DOHH2 (cell line): ENCODE results near the gene DLGAP1.
"Not testable (repeated sequence)": the region's sequence is repeated elsewhere in the genome, so short reads cannot be mapped to it uniquely, and the experiment has no call there.

Source experiments
- H3F3A ChIP-seq: fragments of 200-600 bp; sonication (generic), shearing (Covaris generic); 2 replicates; pipeline ENCODE4 v1.6.0; 2016; ENCODE audit warnings: antibody characterized with exemption, mild to moderate bottlenecking; ENCODE audit not compliant: control insufficient read depth, insufficient read depth
- H3K27ac ChIP-seq: fragments of 200-600 bp; sonication (generic); 2 replicates; pipeline ENCODE4 v1.5.1; 2014; ENCODE audit warnings: low read depth, mild to moderate bottlenecking, low read length, moderate library complexity
- H3K27me3 ChIP-seq: fragments of 200-600 bp; sonication (generic); 2 replicates; pipeline ENCODE4 v1.6.1; 2014; ENCODE audit warnings: mild to moderate bottlenecking, low read length, mixed read lengths; ENCODE audit not compliant: control insufficient read depth
- H3K36me3 ChIP-seq: fragments of 200-600 bp; sonication (generic); 2 replicates; pipeline ENCODE4 v1.6.1; 2014; ENCODE audit warnings: mild to moderate bottlenecking, low read length, moderate library complexity, mixed read lengths; ENCODE audit not compliant: control insufficient read depth
- H3K4me1 ChIP-seq: fragments of 200-600 bp; sonication (generic); 2 replicates; pipeline ENCODE4 v1.6.1; 2014; ENCODE audit warnings: mild to moderate bottlenecking, low read length, mixed read lengths; ENCODE audit not compliant: control insufficient read depth
- H3K4me2 ChIP-seq: fragments of 200-600 bp; sonication (generic); 2 replicates; pipeline ENCODE4 v1.6.0; 2014; ENCODE audit warnings: mild to moderate bottlenecking, low read length, moderate library complexity
- H3K4me3 ChIP-seq: fragments of 200-600 bp; sonication (generic); 2 replicates; pipeline ENCODE4 v1.5.1; 2014; ENCODE audit warnings: mild to moderate bottlenecking, low read length, mixed read lengths
- H3K79me2 ChIP-seq: fragments of 200-600 bp; sonication (generic); 2 replicates; pipeline ENCODE4 v1.6.1; 2014; ENCODE audit warnings: mild to moderate bottlenecking, low read length, mixed read lengths; ENCODE audit not compliant: control insufficient read depth
- H3K9me2 ChIP-seq: fragments of 200-600 bp; sonication (generic); replicated peaks from 2 replicates; pipeline ENCODE4 v1.6.1; 2014; ENCODE audit warnings: mild to moderate bottlenecking, low read length, mixed read lengths; ENCODE audit not compliant: control insufficient read depth
- H3K9me3 ChIP-seq: fragments of 200-600 bp; sonication (generic); 2 replicates; pipeline ENCODE4 v1.6.1; 2014; ENCODE audit warnings: antibody characterized with exemption, low read length, mixed read lengths; ENCODE audit not compliant: control insufficient read depth, insufficient read depth
- H4K20me1 ChIP-seq: fragments of 200-600 bp; sonication (generic); 2 replicates; pipeline ENCODE4 v1.6.0; 2014; ENCODE audit warnings: low read depth, mild to moderate bottlenecking, antibody characterized with exemption, low read length, moderate library complexity; ENCODE audit not compliant: control insufficient read depth, insufficient read depth
- CTCF ChIP-seq: fragments of 200-600 bp; sonication (generic); IDR thresholded peaks from one replicate; pipeline ENCODE4 v1.5.1; 2014; ENCODE audit warnings: antibody characterized with exemption, mild to moderate bottlenecking, low read depth, low read length; ENCODE audit not compliant: poor library complexity, severe bottlenecking
- EZH2phosphoT487 ChIP-seq: fragments of 200-600 bp; sonication (generic); IDR thresholded peaks from 2 replicates; pipeline ENCODE4 v1.6.1; 2017; ENCODE audit warnings: borderline replicate concordance, mild to moderate bottlenecking, antibody characterized with exemption, low read length, moderate library complexity, mixed read lengths

DLGAP1 gene

GRCh38 chr18:3704556-3705344 is 750.4 kb downstream of the DLGAP1 start:
- H3K9me3 ChIP-seq = no peaks in the 10 kb centered on the region
- H3K9me2 ChIP-seq = no peaks in the 10 kb centered on the region
- no peaks in the 10 kb centered on the region for H3F3A ChIP-seq
- H3K36me3 ChIP-seq = no peaks in the 10 kb centered on the region
- H3K27me3 ChIP-seq = no peaks in the 10 kb centered on the region
- H3K4me3 ChIP-seq = no peak overlapping the region
- TF ChIP-seq CTCF (no peak), EZH2phosphoT487 (no peak)
- no peaks in the 10 kb centered on the region for H4K20me1 ChIP-seq
- no peaks in the 10 kb centered on the region for H3K4me1 ChIP-seq
- no peak overlapping the region for H3K4me2 ChIP-seq
- no peak overlapping the region for H3K27ac ChIP-seq
- no peaks in the 10 kb centered on the region for H3K79me2 ChIP-seq

GRCh38 chr18:3703732-3704176 is 751.4 kb downstream of the DLGAP1 start:
- Histone ChIP-seq H3F3A (no peaks in the 10 kb centered on the region), H3K4me1 (no peaks in the 10 kb centered on the region), H3K36me3 (no peaks in the 10 kb centered on the region), H3K27ac (no peak overlapping the region), H3K9me2 (no peaks in the 10 kb centered on the region), H3K27me3 (no peaks in the 10 kb centered on the region), H3K4me3 (no peak overlapping the region), H3K9me3 (no peaks in the 10 kb centered on the region), H4K20me1 (no peaks in the 10 kb centered on the region), H3K4me2 (no peak overlapping the region), H3K79me2 (no peaks in the 10 kb centered on the region)
- TF ChIP-seq CTCF (peak; percentile 2), EZH2phosphoT487 (no peak)

GRCh38 chr18:3699707-3700567 is 755.2 kb downstream of the DLGAP1 start:
- not testable (repeated sequence) for H3K4me3 ChIP-seq, H3K4me1 ChIP-seq, H3K27me3 ChIP-seq, H4K20me1 ChIP-seq, H3K36me3 ChIP-seq, H3F3A ChIP-seq, H3K27ac ChIP-seq, H3K9me2 ChIP-seq, H3K79me2 ChIP-seq, H3K4me2 ChIP-seq, H3K9me3 ChIP-seq

- not testable (repeated sequence) for H3K4me2 ChIP-seq, H3K27me3 ChIP-seq, H3K4me1 ChIP-seq
Observed at GRCh38 chr18:3694030-3694778, 760.9 kb downstream of the DLGAP1 start.

More at GRCh38 chr18:3694030-3694778, 760.9 kb downstream of the DLGAP1 start:
- not testable (repeated sequence) for H4K20me1 ChIP-seq, H3K27ac ChIP-seq, H3K36me3 ChIP-seq, H3K4me3 ChIP-seq, H3K79me2 ChIP-seq, H3K9me2 ChIP-seq, H3F3A ChIP-seq, H3K9me3 ChIP-seq
